HG02884 (cell line): ENCODE measurements around the gene UBE2L6.

ENCODE experiments used
- ATAC-seq: cut with Tn5 transposase; IDR thresholded peaks from one replicate; pipeline ENCODE4 v1.9.1; 2021; ENCODE audit warnings: mild to moderate bottlenecking, moderate library complexity; ENCODE audit not compliant: unreplicated experiment

The UBE2L6 gene

GRCh38 chr11:57567515-57568329 is at the start of gene UBE2L6:
Gene UBE2L6 (minus strand): TSS chr11:57567672. CDS start chr11:57567611, 61 bp downstream.
- peak; percentile 33 for ATAC-seq

- ATAC-seq, result no peak
Observed at GRCh38 chr11:57616595-57616994, 49.1 kb upstream of the UBE2L6 start.

GRCh38 chr11:57615308-57615707 is 47.8 kb upstream of the UBE2L6 start:
- ATAC-seq, result no peak

GRCh38 chr11:57614234-57614772 is 46.8 kb upstream of the UBE2L6 start:
- ATAC-seq, result no peak

GRCh38 chr11:57610170-57610569 is 42.7 kb upstream of the UBE2L6 start:
- ATAC-seq, result no peak

- ATAC-seq, result no peak
Observed at GRCh38 chr11:57605028-57605420, 37.6 kb upstream of the UBE2L6 start.

GRCh38 chr11:57604296-57605027 is 37.0 kb upstream of the UBE2L6 start:
- ATAC-seq, result no peak

- no peak for ATAC-seq
Observed at GRCh38 chr11:57601297-57601696, 33.8 kb upstream of the UBE2L6 start.

GRCh38 chr11:57599381-57599780 is 31.9 kb upstream of the UBE2L6 start:
- ATAC-seq, result no peak

- ATAC-seq, result no peak
Observed at GRCh38 chr11:57598831-57599155, 31.3 kb upstream of the UBE2L6 start.

- no peak for ATAC-seq
Observed at GRCh38 chr11:57597916-57598830, 30.7 kb upstream of the UBE2L6 start.

- no peak for ATAC-seq
Observed at GRCh38 chr11:57597461-57597915, 30.0 kb upstream of the UBE2L6 start, which contains the start of gene SERPING1. Gene SERPING1 (plus strand): TSS chr11:57597685. CDS start chr11:57598271, 586 bp downstream.

- no peak for ATAC-seq
Observed at GRCh38 chr11:57596266-57596885, 28.9 kb upstream of the UBE2L6 start.

GRCh38 chr11:57588046-57588710 is 20.7 kb upstream of the UBE2L6 start:
- ATAC-seq, result no peak

GRCh38 chr11:57586711-57587245 is 19.3 kb upstream of the UBE2L6 start:
- no peak for ATAC-seq

- no peak for ATAC-seq
Observed at GRCh38 chr11:57585301-57585700, 17.8 kb upstream of the UBE2L6 start.

GRCh38 chr11:57584341-57584740 is 16.9 kb upstream of the UBE2L6 start:
- no peak for ATAC-seq

- no peak for ATAC-seq
Observed at GRCh38 chr11:57574061-57574460, 6.6 kb upstream of the UBE2L6 start.

- no peak for ATAC-seq
Observed at GRCh38 chr11:57571606-57572005, 4.1 kb upstream of the UBE2L6 start.
